Measurements from ENCODE around the gene PCCA. TPM values are rescaled to one million over a fixed set of nuclear protein-coding genes. Genes with fewer than 3 reads are reported as not detected.
"Not testable (repeated sequence)": the region's sequence is repeated elsewhere in the genome, so short reads cannot be mapped to it uniquely, and the experiment has no call there.

The PCCA gene
- total RNA-seq, 1 donor from 2014 or later = 15.7 TPM

DNA sequence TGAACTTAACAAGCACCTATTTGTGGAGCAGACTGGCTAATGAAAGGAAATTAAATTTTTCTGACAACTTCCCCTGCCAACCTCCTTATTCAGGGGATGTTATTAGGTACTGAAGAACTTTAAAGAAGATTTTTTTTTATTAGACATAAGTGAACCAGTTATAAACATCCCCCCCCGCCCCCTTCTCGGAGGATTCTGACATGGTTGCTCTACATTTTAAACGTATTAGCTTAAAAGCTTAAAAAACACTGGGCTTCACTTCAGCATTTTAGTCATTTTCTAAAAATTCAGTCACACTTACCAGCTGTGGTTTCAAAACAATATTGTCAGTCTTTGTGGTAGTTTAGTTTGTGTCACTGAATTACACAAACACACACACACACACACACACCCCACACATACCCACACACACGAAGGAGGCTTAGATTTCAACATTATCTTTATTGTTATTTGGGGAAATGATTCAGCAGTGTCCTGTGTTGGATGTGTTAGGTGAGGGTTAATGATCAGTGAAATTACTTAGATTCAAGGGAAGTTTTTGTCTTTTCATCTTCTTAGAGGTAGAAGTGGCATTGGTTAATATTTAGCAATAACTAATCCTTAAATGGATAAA lies 145.7 kb downstream of the PCCA start:
- intact Hi-C loops (cut with micrococcal nuclease) = loop anchor here (1.0 to 2.0 kb wide), 8 partner anchors 146 to 798 kb away; partner anchors contain the start of gene PCCA

DNA sequence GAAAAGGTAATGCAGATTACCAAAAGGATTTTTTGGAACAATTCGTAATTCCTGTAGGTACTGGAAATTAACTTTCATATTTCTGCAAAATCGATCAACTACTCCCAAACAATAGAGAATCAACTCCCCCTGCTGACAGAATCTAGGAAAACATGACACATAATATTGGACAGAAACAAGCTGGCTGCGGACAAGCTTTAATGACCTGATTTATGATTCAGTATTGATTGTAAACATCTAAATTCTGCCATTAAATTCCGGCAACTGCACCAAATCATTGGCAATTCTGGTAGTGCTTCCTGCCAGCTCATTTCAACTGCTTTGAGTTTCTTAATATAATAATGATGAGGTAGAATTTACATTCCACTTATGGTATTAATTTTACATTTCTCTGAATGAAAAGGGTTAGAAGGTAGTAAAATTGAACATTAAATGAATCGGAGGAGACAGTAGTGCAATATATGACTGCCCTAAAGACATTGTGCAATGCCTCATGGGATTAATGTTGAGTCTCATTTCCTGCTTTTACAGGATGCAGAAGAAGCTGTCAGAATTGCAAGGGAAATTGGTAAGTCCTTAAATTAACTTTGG lies 146.5 kb downstream of the PCCA start:
- intact Hi-C loops (cut with micrococcal nuclease) = loop anchor here (1.0 to 2.0 kb wide), 8 partner anchors 147 to 799 kb away; partner anchors contain the start of gene PCCA

DNA sequence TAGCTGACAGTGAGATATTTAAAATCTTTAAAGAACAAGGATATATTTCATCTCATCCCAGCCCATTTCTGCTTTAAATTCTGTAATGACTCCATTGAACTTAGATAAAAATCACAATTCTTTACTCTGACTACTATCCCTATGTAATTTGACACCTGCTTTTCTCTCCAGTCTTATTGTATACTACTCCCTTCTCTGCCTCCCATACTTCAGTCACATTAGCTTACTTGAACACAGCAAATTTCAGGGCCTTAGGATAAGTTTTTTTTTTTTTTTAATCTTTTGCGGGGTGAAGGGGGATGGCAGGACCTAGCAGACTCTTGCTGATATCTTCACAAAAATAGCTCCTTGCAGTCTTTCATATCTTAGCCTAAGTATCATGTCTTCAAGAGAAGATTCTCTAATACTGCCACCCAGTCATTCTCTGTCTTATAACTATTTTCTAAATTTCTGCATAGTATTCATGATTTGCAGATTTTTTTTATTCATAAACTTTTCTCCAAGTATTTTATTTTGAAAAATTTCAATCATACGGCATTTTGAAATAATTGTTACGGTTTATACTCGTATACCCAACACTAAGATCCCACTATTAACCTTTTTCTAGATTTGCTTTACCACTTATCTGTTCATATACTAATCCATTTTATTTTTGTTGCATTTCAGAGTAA lies 151.4 kb downstream of the PCCA start:
- intact Hi-C loops (cut with micrococcal nuclease) = no loop called here

DNA sequence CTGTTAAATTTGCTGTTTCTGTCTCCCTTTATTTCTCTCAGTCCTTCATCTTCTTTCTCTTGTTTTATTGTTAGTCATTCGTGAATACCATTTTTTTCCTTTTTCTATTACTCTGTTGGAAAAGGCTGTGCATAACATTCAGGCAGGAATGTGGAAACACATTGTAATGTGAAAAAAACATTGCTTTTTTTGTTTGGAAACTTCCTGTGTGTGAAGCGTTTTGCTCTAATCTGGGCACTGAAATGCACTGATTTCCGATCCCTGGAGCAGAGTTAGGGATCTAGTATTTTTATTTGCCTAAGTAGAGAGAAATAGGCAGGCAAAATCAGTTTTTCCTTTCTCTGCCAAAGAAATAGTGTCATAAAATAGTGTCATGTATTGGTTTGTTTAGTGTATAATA lies 155.5 kb downstream of the PCCA start:
- intact Hi-C loops (cut with micrococcal nuclease) = no loop called here

DNA sequence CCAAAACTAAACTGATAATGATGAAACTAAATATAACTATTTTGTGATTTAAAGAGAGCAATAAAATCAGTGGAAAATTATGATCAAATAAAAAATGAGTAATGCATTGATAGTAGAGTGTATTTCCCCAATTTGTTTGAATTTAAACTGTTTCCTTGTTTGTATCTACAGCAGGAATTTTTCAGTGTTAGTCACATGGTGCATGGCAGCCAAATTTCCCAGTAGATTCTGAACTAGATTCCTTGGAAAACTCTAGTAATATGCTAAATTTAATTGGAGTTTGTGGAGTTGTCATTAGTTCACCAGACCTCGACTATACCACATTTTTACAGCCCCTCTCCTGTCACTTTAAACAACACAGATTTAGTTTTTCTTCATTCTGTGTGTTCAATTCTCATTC lies 156.2 kb downstream of the PCCA start:
- intact Hi-C loops (cut with micrococcal nuclease) = no loop called here

DNA sequence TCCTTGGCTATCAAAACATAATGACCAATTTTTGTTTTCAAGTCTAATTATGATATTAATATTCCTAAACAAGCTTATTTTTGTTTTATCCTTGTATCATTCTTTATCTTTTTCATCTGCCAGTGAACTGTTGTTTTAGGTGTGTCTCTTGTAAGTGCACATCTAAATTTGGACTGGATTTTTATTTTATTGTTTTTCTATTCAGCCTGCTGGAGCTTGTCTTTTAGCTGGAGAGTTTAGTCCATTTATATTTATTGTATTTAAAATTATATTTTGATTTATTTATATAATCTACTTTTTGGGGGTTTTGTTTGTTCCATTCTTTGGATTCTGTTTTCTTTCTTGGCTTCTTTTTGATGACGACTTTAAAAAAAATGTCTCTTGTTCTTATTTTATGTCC lies 159.0 kb downstream of the PCCA start:
- intact Hi-C loops (cut with micrococcal nuclease) = no loop called here

DNA sequence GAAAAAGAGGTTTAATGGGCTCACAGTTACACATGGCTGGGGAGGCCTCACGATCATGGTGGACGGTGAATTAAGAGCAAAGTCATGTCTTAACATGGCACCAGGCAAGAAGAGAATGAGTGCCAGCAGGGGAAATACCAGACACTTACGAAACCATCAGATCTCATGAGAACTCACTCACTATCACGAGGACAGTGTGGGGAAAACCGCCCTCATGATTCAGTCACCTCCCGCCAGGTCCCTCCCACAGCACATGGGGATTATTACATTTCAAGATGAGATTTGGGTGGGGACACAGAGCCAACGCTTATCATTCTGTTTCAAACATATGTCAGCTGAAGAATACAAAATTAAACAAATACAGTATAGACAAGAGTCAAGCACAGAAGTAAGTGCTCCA lies 165.1 kb downstream of the PCCA start:
- intact Hi-C loops (cut with micrococcal nuclease) = no loop called here

DNA sequence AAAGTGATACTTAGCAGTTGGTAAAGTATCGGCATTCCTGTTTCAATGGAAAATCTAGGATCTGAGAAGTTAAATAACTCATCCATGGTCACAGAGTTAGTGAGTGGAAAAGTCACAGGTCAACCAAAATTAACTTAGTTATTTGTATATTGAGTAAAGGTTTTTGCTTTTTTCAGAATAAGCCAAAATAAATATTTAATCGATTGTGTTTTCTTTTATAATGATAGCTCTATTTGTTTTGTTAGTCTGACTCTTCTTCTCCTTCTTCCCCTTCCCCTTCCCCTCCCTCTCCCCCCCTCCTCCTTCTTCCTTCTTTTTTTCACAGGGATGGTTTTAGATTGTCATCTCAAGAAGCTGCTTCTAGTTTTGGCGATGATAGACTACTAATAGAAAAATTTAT lies 173.5 kb downstream of the PCCA start:
- intact Hi-C loops (cut with micrococcal nuclease) = no loop called here

DNA sequence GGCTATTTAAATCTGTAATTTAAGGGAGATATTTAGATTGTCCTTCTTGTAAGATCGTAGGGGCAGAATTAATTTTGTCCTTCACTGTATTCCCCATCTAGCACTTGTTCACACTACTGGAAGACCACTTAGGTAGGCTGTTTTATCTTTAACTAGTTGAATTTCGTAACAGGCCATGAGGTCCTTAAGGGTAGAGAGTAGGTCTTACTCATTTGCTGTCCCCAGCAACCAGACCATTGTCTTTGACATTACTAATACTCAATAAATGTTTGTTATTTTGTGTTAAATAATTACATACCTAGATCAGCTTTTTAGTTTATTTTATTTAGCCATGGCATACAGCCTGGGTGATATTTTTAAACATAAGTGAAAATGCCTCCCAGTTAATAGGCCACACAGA lies 177.1 kb downstream of the PCCA start:
- intact Hi-C loops (cut with micrococcal nuclease) = no loop called here

DNA sequence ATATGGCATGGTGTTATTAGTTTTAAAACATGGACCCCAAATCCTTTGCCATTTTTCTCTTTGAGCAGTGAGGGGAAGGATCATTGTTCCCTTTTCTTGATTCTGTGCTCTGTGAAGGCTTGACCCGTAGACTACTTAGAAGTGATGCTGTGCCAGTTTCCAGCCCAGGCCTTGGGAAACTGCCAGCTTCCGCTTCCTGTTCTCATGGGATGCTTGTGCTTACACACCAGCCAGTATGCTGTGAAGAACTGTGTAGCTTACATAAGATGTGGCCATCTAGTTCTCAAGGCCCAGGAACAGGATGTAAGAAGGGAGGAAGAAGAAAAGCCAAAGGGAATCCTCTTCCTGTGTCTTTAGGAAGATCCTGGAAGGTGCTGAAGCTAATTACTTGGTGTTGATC lies 180.9 kb downstream of the PCCA start:
- intact Hi-C loops (cut with micrococcal nuclease) = no loop called here

DNA sequence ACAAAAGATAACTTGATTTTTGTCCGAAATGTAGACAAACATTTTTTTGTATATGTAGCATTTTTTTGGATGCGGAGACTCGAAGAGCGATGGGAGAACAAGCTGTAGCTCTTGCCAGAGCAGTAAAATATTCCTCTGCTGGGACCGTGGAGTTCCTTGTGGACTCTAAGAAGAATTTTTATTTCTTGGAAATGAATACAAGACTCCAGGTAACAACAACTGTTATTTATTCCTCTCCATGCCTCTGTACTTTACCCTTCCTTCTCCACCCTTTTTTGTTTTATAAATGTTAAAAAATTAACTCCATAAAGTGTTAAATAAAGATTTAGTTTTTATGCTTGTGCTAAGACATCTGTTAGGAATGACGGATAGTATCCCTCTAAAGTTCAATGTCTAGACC lies 184.2 kb downstream of the PCCA start:
- intact Hi-C loops (cut with micrococcal nuclease) = no loop called here

DNA sequence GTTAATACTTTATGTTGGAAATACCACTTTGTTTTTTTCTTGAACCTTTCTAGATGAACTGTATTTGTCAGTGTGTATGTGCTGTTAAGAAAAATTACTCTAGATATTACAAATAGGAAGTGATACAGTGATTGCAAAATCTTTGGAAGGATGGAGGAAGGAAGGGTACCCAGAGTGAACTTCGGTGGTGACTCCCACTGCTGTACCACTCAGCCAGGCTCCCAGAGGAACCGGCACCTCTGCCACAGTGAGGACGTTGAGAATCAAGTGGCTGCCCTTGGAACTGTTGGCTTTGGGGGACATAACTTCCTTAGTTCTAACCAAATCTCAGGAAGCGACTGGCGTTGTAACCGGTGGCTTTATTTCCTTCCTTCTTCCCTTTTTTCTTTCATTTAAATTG lies 184.7 kb downstream of the PCCA start:
- intact Hi-C loops (cut with micrococcal nuclease) = no loop called here

DNA sequence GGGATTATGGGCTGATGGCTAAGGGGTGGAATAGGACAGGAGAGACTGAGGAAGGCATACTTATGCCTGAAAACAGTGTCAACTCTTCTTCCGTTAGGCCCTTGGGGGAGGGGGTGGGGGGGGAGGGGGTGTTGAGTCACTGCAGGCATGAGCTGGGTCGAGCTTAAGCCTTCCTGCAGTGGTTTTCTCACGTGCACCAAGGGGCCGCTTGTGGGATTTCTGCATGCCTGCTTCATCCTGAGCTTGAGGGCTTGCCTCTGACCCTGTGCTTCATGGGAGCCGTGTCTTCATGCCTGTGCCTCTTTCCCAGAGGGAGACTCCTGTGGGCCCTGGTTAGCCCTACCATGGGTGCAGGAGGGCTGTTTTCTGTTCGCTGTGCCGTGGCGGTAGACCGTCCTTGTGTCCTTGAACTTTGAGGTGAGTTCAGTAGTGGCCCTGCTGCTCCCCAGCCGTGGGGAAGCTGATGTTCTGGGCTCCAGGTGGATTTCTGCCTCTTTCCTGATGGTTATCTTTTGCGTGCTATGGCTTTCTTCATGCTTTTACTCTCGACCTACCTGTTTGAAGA lies 186.1 kb downstream of the PCCA start:
- intact Hi-C loops (cut with micrococcal nuclease) = no loop called here

DNA sequence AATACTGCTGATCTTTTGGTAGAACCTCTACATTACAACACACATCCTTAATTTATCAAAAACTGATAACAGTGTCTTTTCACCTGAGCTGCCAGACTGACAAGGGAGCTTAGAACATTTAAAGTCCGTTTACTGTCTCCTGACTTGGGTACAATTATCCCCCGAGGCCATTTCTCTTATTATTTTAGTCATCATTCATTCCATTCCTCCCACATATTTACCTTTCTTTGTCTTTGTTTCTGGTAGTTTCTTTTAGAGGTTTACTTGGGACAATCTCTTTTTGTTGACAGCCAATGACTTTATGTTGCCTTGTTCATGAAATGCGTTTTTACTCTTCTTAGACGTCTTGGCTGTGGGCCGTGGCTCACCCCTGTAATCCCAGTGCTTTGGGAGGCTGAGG lies 186.9 kb downstream of the PCCA start:
- intact Hi-C loops (cut with micrococcal nuclease) = no loop called here

DNA sequence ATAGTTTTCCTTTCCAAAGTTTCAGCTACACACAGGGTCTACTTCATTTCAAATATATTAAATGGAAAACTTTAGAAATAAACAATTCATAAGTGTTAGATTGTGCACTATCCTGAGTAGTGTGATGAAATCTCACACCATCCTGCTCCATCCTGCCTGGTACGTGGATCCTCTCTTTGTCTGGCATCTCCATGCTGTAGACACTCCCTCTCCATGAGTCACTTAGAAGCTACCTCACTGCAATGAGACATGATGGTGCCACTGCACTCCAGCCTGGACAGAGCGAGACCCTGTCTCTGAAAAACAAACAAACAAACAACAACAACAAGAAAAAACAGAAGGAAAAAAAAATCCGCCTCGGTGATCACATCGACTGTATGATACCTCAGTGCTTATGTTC lies 191.8 kb downstream of the PCCA start:
- intact Hi-C loops (cut with micrococcal nuclease) = no loop called here

DNA sequence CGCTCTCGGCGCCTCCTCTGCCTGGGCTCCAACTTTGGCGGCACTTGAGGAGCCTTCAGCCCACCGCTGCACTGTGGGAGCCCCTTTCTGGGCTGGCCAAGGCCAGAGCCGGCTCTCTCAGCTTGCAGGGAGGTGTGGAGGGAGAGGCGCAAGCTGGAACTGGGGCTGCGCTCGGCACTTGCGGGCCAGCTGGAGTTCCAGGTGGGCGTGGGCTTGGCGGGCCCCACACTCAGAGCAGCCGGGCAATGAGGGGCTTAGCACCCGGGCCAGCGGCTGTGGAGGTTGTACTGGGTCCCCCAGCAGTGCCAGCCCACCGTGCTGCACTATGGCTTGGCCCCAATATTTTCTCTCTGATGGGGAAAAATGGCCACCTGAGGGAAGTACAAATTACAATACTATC lies 193.4 kb downstream of the PCCA start:
- intact Hi-C loops (cut with micrococcal nuclease) = not testable (repeated sequence)

DNA sequence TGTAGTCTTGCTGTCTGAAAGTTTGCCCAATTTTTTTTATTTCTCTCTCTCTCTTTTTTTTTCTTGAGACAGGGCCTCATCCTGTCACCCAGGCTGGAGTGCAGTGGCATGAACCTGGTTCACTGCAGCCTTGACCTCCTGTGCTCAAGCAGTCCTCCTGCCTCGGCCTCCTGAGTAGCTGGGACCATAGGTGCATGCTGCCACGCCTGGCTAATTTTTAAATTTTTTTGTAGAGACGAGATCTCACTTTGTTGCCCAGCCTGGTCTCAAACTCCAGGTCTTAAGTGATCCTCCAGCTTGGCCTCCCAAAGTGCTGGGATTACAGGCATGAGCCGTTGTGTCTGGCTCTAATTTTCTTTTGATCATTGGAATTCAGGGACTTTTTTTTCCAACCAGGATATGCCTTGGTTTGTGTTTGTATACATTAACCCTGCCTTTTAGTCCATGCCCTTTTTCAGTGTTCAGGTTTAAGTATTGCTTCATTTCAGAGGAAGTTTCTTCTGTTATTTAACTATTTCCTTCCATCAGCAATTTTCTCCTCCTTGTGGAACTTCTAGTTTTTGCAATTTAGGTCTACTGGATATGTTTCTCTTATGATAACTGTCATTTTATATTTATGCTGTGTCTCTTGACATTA lies 201.4 kb downstream of the PCCA start:
- intact Hi-C loops (cut with micrococcal nuclease) = no loop called here

DNA sequence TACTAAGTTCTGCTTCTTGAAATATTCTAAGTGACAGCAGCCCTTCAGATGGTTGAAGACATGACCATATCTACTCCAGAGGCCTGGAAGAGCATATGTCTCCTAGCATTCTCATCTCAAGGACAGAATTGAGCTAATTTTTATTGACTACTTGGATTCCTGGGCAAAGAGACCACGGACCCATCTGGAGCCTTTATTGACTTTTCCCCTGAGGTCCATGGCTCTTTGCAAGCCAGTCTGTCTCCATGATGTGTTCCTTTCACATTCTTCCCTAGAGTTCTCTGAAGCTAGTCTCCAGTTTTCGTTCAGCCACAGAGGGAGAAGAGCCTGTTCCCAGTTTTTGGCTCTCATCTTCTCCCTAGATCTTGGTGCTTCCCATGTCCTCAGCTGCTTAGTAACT lies 202.7 kb downstream of the PCCA start:
- intact Hi-C loops (cut with micrococcal nuclease) = no loop called here

DNA sequence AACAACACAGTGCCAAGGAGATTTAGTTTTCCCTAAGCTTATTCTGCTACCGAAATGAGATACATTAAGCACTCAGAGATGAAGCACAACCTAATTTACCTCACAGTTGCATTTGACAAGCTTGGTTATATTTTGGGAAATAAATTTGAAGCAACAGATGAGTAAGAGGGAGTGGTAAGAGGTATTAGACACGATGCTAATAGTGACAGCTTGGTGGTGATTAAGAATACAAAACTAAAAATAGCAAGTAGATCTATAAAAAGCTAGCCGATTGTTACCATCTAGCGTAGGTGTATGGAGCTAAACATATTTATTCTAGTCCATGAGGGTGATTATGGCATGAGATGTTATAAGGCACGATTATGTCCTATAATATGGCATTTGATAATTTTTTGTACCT lies 208.5 kb downstream of the PCCA start:
- intact Hi-C loops (cut with micrococcal nuclease) = no loop called here

DNA sequence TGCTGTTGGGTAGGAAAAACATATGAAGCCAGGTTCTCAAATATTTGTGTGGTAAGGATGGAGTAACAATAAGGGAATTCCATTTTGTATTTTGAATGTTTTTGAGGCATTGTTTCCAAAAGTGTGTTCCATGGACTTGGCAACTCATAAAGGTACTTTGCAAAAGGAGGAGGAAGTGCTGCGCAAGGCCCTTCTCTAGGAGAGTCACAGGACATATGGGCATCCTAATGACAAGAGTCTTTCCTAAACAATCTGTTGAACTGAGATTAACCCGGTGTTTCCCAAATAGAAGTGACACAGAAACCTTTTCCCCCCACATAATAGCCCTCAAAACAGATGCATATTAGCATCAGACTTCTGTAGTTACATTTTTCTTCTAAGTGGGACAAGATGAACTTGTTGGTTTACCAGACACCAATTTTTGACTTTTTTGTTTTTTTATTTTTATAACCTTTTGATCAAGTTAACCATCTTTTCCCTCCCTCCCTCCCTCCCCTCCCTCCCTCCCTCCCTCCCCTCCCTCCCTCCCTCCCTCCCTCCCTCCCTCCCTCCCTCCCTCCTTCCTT lies 209.3 kb downstream of the PCCA start:
- intact Hi-C loops (cut with micrococcal nuclease) = no loop called here

DNA sequence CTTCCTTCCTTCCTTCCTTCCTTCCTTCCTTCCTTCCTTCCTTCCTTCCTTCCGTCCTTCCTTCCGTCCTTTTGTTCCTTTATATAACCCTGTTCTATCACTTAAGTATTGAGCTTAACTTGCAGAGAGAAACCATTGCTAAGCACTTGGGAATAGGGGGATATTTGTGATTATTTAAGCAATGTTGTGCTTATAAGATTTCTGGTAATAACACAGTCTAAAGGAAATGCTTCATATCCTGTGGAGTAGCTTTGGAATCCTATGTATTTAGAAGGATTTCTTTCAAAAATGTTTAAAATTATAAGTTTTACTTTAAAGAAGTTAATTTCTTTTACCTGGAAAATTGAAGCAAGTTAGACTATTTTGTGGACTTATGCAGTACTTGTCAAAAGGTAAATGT lies 209.8 kb downstream of the PCCA start:
- intact Hi-C loops (cut with micrococcal nuclease) = no loop called here

DNA sequence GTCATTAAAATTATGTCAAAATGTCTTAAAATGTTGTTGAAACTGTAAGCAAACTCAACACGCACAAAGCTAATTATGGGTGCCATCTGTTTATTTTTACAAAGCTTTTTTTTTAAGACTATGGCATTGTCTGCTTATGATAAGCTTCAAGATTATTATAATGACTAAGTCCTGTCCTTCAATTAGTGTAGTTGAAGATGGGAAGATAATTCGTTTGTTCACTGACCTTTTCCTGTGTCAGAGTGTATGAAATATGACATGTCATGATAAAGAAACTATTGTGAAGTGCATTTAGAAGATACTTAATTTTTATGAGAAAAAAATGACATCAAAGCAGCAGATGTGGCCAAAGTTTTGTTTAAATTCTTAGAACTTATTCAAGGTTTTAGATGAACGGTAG lies 211.3 kb downstream of the PCCA start:
- intact Hi-C loops (cut with micrococcal nuclease) = no loop called here
